Peyer's patch (tissue), 4 donors: Measurements from ENCODE around the gene HLA-DRB5.

Experiments used
- CTCF ChIP-seq, 6 experiments: fragments of 450-650 bp in 4 of 6; fragments of 200-600 bp in 2 of 6; sonication (generic) in 1 of 6; IDR thresholded peaks; one replicate each; pipeline ENCODE4 v1.5.1; 2017 to 2019; ENCODE audit warnings: antibody characterized with exemption in 6 of 6, mild to moderate bottlenecking in 3 of 6, moderate library complexity in 1 of 6
- POLR2A ChIP-seq, 2 donors: fragments of 450-650 bp; IDR thresholded peaks; one replicate each; pipeline ENCODE4 v1.5.1; 2017; ENCODE audit warnings: antibody characterized with exemption in 2 of 2, mild to moderate bottlenecking in 2 of 2, moderate library complexity in 2 of 2

- TF ChIP-seq POLR2A (IDR thresholded peaks at IDR 0.05): no peak
- no peak for TF ChIP-seq CTCF (IDR thresholded peaks at IDR 0.05)
Measured at GRCh38 chr6:32475392-32476206, 54.5 kb downstream of the HLA-DRB5 start.
